Prostate gland (tissue), 2 donors: ENCODE measurements around the gene CYP11A1.

Experiments used
- CTCF ChIP-seq, 4 experiments: fragments of 200-600 bp in 2 of 4; fragments of 450-650 bp in 2 of 4; sonication (generic) in 2 of 4; IDR thresholded peaks; 1 replicate in 3 of 4; 2 replicates in 1 of 4; pipeline ENCODE4 v1.5.1; 2016 to 2019; ENCODE audit warnings: antibody characterized with exemption in 4 of 4, mild to moderate bottlenecking in 2 of 4, moderate library complexity in 2 of 4
- POLR2A ChIP-seq: fragments of 450-650 bp; IDR thresholded peaks from one replicate; pipeline ENCODE4 v1.6.1; 2016; ENCODE audit warnings: antibody characterized with exemption, mild to moderate bottlenecking
- POLR2AphosphoS5 ChIP-seq: sonication (generic); formaldehyde crosslinking; IDR thresholded peaks from one replicate; pipeline ENCODE4 v1.6.1; 2017; ENCODE audit warnings: antibody characterized with exemption

- TF ChIP-seq POLR2A (no peak), CTCF (IDR thresholded peaks at IDR 0.05) (no peak), POLR2AphosphoS5 (no peak)
These were observed 40.7 kb downstream of the CYP11A1 start for GRCh38 chr15:74326746-74327145.
